ENCODE measurements around the gene SND1.

The SND1 gene

DNA sequence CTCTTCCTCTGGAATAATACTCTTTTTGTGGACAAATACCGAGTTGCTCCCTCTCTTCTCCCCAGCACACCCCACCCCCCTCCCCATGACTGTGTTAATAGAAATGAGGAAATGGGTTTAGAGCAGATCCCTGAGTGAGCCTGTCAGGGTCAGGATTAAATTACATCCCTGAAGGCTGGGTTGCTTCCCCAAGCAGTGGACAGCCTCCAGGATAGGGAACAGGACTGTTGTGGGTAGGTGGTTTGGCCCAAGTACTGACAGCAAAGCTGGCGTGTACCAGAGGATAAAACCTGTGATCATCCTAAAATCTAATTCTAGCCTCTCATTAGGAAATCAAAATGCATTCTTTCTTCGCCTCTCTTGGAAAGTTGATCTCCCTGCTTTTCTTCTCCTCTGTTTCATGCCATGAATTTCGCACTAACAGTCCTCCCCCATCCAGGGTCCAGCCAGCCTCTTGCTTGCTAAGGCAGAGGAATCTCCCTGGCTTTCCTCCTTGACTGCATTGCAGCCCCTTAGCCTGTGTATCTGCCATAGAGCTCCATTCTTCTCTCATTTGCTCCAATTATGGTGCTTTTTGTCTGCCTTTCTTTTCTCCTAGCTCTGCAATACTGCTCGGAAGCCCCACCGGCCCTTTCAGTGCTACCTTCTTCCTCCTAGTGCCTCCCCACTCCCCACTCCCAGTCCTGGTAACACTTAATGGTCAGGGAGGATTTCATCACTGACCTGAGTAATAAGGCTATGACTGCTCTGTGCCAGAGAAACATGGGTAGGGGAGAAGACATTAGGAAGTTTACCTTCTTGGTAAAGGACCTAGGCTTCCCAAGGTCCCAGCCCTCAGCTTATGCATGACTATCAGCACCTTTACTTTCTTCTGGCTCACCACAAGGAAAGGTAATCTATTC is 370.9 kb downstream of the SND1 start:
- DNase-seq (ENCODE audit: low read depth), result no peak
- H3K4me3 ChIP-seq (ENCODE audit: low read depth, low read length), result no peak overlapping the region
- TF ChIP-seq, protein P1, sequence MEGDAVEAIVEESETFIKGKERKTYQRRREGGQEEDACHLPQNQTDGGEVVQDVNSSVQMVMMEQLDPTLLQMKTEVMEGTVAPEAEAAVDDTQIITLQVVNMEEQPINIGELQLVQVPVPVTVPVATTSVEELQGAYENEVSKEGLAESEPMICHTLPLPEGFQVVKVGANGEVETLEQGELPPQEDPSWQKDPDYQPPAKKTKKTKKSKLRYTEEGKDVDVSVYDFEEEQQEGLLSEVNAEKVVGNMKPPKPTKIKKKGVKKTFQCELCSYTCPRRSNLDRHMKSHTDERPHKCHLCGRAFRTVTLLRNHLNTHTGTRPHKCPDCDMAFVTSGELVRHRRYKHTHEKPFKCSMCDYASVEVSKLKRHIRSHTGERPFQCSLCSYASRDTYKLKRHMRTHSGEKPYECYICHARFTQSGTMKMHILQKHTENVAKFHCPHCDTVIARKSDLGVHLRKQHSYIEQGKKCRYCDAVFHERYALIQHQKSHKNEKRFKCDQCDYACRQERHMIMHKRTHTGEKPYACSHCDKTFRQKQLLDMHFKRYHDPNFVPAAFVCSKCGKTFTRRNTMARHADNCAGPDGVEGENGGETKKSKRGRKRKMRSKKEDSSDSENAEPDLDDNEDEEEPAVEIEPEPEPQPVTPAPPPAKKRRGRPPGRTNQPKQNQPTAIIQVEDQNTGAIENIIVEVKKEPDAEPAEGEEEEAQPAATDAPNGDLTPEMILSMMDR (IDR thresholded peaks at IDR 0.05; ENCODE audit: insufficient read depth, low read depth, low read length, missing control alignments), result no peak

DNA sequence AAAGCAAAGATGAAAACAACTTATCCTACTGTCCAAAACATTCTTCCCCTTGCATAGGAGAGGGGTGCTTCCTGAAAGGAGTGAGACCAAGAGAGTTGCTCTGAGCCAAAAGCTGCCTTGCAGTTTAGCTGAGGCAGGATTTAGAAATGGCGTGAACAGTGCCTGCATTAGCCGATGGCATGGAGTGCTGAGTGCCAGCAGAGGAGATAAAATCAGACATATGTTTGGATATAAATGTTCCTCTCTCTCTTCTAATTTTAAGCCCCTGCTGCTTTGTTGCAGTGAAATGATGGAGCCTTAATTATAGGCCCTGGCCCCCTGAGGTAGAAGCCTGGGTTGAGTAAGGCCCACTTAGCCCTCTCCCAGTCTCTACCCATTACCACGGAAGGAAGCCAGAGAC is 372.2 kb downstream of the SND1 start:
- TF ChIP-seq, protein P1 (IDR thresholded peaks at IDR 0.05; ENCODE audit: insufficient read depth, low read depth, low read length, missing control alignments), result no peak
- no peak overlapping the region for H3K4me3 ChIP-seq (ENCODE audit: low read depth, low read length)
- DNase-seq (ENCODE audit: low read depth), result no peak

DNA sequence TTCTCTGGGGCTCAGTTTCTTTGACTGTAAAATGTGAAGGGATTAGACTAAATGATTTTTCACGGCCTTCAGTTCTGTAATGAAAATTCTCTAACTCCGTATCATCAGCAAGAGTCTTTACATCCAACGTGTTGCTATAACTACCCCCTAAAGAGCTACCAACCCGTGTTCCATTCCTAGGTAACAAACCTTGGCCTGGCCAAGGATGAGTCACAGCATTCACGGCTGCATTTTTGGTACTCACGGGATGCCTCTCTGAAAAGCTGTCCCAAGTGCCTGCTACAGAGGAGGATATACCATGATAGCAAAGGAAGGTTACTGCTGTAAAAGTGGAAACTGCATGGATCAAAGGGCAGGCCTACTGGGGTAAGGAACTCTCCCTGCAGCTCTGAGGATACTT is 373.4 kb downstream of the SND1 start:
- H3K4me3 ChIP-seq (ENCODE audit: low read depth, low read length), result no peak overlapping the region
- DNase-seq (ENCODE audit: low read depth), result no peak
- TF ChIP-seq, protein P1 (IDR thresholded peaks at IDR 0.05; ENCODE audit: insufficient read depth, low read depth, low read length, missing control alignments), result no peak

DNA sequence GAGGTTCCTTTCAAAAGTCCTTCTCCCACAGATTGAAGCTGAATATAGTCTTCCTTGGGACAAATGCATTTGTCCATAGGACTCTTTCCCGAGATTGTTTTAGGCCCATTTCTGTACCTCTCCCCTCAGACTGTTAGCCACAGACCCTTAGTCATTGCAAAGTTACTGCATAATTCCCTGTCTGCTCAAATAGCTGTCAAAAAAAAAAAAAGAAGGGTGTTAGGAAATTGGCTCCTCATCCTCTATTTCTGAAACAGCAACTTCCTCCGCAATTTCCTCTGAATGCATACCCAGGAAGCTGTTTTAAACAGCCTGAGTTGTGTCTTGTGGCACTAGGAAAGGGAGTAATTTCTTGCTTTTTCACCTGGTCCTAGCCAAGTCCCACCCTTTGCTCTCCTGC is 373.8 kb downstream of the SND1 start:
- TF ChIP-seq, protein P1 (IDR thresholded peaks at IDR 0.05; ENCODE audit: insufficient read depth, low read depth, low read length, missing control alignments), result no peak
- DNase-seq (ENCODE audit: low read depth), result no peak
- no peak overlapping the region for H3K4me3 ChIP-seq (ENCODE audit: low read depth, low read length)

DNA sequence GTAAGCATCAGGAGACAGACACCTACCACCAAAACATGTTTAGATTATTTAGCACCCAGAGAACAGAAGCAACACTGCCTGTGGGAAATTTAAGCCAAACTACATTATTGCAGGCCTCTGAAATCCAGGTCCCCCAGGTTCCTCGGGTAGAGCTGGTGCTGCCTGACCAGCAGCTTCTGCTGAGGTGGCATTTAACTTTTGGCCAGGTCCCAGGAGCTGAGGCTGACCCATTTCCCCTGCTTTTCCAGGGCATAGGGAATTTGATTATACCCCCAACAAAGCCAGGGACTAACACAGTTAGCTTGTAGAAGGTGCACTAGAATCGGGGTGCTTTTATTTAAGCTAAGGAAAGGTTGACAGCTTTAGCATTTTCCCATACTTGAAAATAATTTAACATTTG is 374.6 kb downstream of the SND1 start:
- no peak for DNase-seq (ENCODE audit: low read depth)
- H3K4me3 ChIP-seq (ENCODE audit: low read depth, low read length), result no peak overlapping the region

DNA sequence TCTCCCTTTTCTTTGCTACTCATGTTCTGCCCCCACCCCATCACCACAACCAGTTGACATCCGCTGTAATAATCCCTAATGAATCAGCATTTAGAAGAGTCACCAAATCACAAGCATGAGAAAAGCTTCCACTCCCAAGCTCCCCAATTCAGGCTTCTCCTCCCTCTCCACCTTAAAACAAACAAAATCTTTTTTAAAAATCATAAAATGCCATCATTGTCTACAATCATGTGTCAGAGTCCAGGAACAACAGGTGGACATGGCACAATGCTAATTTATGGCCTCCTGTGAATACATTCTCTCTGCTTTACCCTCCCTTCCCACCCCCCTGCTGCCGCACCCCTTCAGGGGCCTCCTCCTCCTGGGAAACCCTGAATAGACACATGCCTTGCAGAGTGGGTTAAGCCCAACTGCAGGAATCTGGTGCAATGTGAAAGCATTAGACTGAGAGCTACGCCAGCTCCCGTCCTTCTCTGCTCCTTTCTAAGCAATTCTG is 375.5 kb downstream of the SND1 start:
- DNase-seq (ENCODE audit: low read depth), result no peak
- TF ChIP-seq, protein P1 (IDR thresholded peaks at IDR 0.05; ENCODE audit: insufficient read depth, low read depth, low read length, missing control alignments), result no peak
- no peak overlapping the region for H3K4me3 ChIP-seq (ENCODE audit: low read depth, low read length)

More for the DNA sequence above, 374.6 kb downstream of the SND1 start:
- TF ChIP-seq, protein P1 (IDR thresholded peaks at IDR 0.05; ENCODE audit: insufficient read depth, low read depth, low read length, missing control alignments), result no peak
